HCT116 (cell line): ENCODE data around the gene SKAP1. TPM values are rescaled to one million over a fixed set of nuclear protein-coding genes. Genes with fewer than 3 reads are reported as not detected.
A peak's percentile ranks its signal among the peaks of the same experiment; 100 is the strongest.

Experiments used
- ATAC-seq: fragments of 200-7000 bp; cut with Tn5 transposase; 2 replicates; pipeline ENCODE4 v1.9.1; 2020; ENCODE audit warnings: mild to moderate bottlenecking, moderate library complexity
- BruUV-seq: library from RNA; stranded (reverse); fragments of 400-500 nt; replicated peaks from 2 replicates; lab custom pipeline; 2021; lab: Mats Ljungman, UMichigan
- CTCF ChIA-PET: fragments of 300-600 bp; sonication (Branson Sonifier 250); formaldehyde crosslinking; loops from one replicate; lab custom pipeline; 2021; ENCODE audit warnings: antibody characterized with exemption; lab: Charles Lee
- POLR2A ChIA-PET: fragments of 300-600, 350-600 bp; sonication (Branson Sonifier 250); formaldehyde crosslinking; loops from one replicate; lab custom pipeline; 2021; ENCODE audit warnings: antibody characterized with exemption; lab: Charles Lee
- RAD21 ChIA-PET, 2 experiments: fragments of 300-600 bp; sonication (Branson Sonifier 250); formaldehyde crosslinking; loops; one replicate each; lab custom pipeline; 2023; ENCODE audit warnings: low total read pairs in 2 of 2; ENCODE audit not compliant: uncharacterized antibody in 2 of 2, unreplicated experiment in 2 of 2, low non-redundant PET in 1 of 2; lab: Charles Lee
- DNase-seq: peaks from one replicate; pipeline ENCODE4 v3.0.0-alpha.2; 2010; ENCODE audit warnings: low read depth, low spot score
- H2AFZ ChIP-seq: fragments of 200-600 bp; shearing (Covaris generic), sonication (generic); 2 replicates; pipeline ENCODE4 v1.6.1; 2017; ENCODE audit warnings: low read depth, mixed run types, mixed read lengths, antibody characterized with exemption, low read length; ENCODE audit not compliant: poor library complexity, severe bottlenecking
- H3K27ac ChIP-seq: 2 replicates; pipeline ENCODE4 v1.5.1; 2012; ENCODE audit warnings: low read depth, low read length
- H3K27me3 ChIP-seq: fragments of 200-600 bp; sonication (generic); 2 replicates; pipeline ENCODE4 v1.6.1; 2016; ENCODE audit warnings: mixed run types, low read length, mixed read lengths; ENCODE audit not compliant: insufficient read depth
- H3K36me3 ChIP-seq, 2 experiments: fragments of 200-500 bp in 1 of 2; fragments of 200-600 bp in 1 of 2; sonication (Bioruptor generic) in 1 of 2; sonication (generic) in 1 of 2; 2 replicates each; pipeline versions ENCODE4 v1.5.1 to v1.6.1; 2014 to 2016; ENCODE audit warnings: low read length in 2 of 2, inconsistent platforms in 1 of 2, mixed read lengths in 1 of 2, mixed run types in 1 of 2; ENCODE audit not compliant: insufficient read depth in 2 of 2, control insufficient read depth in 1 of 2
- H3K4me1 ChIP-seq, 2 experiments: fragments of 200-600 bp in 1 of 2; sonication (generic) in 1 of 2; 2 replicates each; pipeline versions ENCODE4 v1.5.1 to v1.6.1; 2012 to 2017; ENCODE audit warnings: low read length in 2 of 2, inconsistent platforms in 1 of 2, mild to moderate bottlenecking in 1 of 2, mixed read lengths in 1 of 2, mixed run types in 1 of 2, moderate library complexity in 1 of 2; ENCODE audit not compliant: insufficient read depth in 2 of 2, control insufficient read depth in 1 of 2
- H3K4me2 ChIP-seq: fragments of 200-600 bp; sonication (generic); 2 replicates; pipeline ENCODE4 v1.6.1; 2017; ENCODE audit warnings: mixed run types, low read length, mixed read lengths
- H3K4me3 ChIP-seq, 2 experiments: fragments of 200-600 bp in 1 of 2; sonication (generic) in 1 of 2; replicated peaks in 1 of 2; 2 replicates each; pipeline ENCODE4 v1.5.1; 2011 to 2016; ENCODE audit warnings: low read length in 2 of 2, control low read depth in 1 of 2, low read depth in 1 of 2, mild to moderate bottlenecking in 1 of 2, mixed read lengths in 1 of 2, mixed run types in 1 of 2
- H3K79me2 ChIP-seq: fragments of 200-600 bp; sonication (generic); 2 replicates; pipeline ENCODE4 v1.6.1; 2017; ENCODE audit warnings: mild to moderate bottlenecking, mixed run types, low read length, moderate library complexity, mixed read lengths; ENCODE audit not compliant: insufficient read depth
- H3K9ac ChIP-seq: fragments of 200-600 bp; sonication (generic); 2 replicates; pipeline ENCODE4 v1.6.1; 2016; ENCODE audit warnings: low read length, mixed read lengths
- H3K9me2 ChIP-seq: fragments of 200-600 bp; sonication (generic), shearing (Covaris generic); 2 replicates; pipeline ENCODE4 v1.6.1; 2017; ENCODE audit warnings: mixed run types, mild to moderate bottlenecking, moderate library complexity; ENCODE audit not compliant: insufficient read depth
- H3K9me3 ChIP-seq, 2 experiments: fragments of 200-500 bp in 1 of 2; fragments of 200-600 bp in 1 of 2; sonication (Bioruptor generic) in 1 of 2; sonication (generic) in 1 of 2; 2 replicates each; pipeline ENCODE4 v1.6.1; 2014 to 2017; ENCODE audit warnings: low read length in 2 of 2, mixed read lengths in 2 of 2, inconsistent platforms in 1 of 2, low read depth in 1 of 2, mild to moderate bottlenecking in 1 of 2, mixed run types in 1 of 2, moderate library complexity in 1 of 2; ENCODE audit not compliant: control insufficient read depth in 1 of 2, insufficient read depth in 1 of 2
- H4K20me1 ChIP-seq: fragments of 200-600 bp; sonication (generic), shearing (Covaris generic); 2 replicates; pipeline ENCODE4 v1.6.1; 2017; ENCODE audit warnings: mixed run types, mild to moderate bottlenecking, moderate library complexity; ENCODE audit not compliant: insufficient read depth
- ATF3 ChIP-seq: IDR thresholded peaks from 2 replicates; pipeline ENCODE4 v1.6.1; 2012
- CBX3 ChIP-seq: IDR thresholded peaks from 2 replicates; pipeline ENCODE4 v1.6.1; 2012; ENCODE audit warnings: low read depth
- CEBPB ChIP-seq: IDR thresholded peaks from 2 replicates; pipeline ENCODE4 v1.6.1; 2012; ENCODE audit warnings: low read depth
- EGR1 ChIP-seq: IDR thresholded peaks from 2 replicates; pipeline ENCODE4 v1.6.1; 2012; ENCODE audit warnings: low read depth
- ELF1 ChIP-seq: IDR thresholded peaks from 2 replicates; pipeline ENCODE4 v1.6.1; 2012; ENCODE audit warnings: low read depth, borderline replicate concordance
- EZH2phosphoT487 ChIP-seq: fragments of 200-600 bp; IDR thresholded peaks from 2 replicates; pipeline ENCODE4 v1.6.1; 2018; ENCODE audit warnings: antibody characterized with exemption, borderline replicate concordance
- POLR2A ChIP-seq: IDR thresholded peaks from 2 replicates; pipeline ENCODE4 v1.7.0; 2011; ENCODE audit warnings: borderline replicate concordance; ENCODE audit not compliant: insufficient read depth, insufficient read length; ENCODE audit errors: extremely low read depth
- POLR2AphosphoS5 ChIP-seq: IDR thresholded peaks from 2 replicates; pipeline ENCODE4 v1.6.1; 2011; ENCODE audit warnings: mild to moderate bottlenecking, low read depth, low read length, moderate library complexity
- RAD21 ChIP-seq: IDR thresholded peaks from 2 replicates; pipeline ENCODE4 v1.6.1; 2012; ENCODE audit warnings: low read depth, mild to moderate bottlenecking
- SIN3A ChIP-seq: IDR thresholded peaks from 2 replicates; pipeline ENCODE4 v1.6.1; 2012; ENCODE audit warnings: low read depth
- SP1 ChIP-seq: IDR thresholded peaks from 2 replicates; pipeline ENCODE4 v1.6.1; 2012; ENCODE audit warnings: low read depth
- SRF ChIP-seq: IDR thresholded peaks from 2 replicates; pipeline ENCODE4 v1.6.1; 2012; ENCODE audit warnings: low read depth
- YY1 ChIP-seq: IDR thresholded peaks from 2 replicates; pipeline ENCODE4 v1.6.1; 2011; ENCODE audit warnings: low read length, low read depth, moderate library complexity, mild to moderate bottlenecking; ENCODE audit not compliant: insufficient replicate concordance; ENCODE audit errors: extremely low read depth
- ZBTB33 ChIP-seq: IDR thresholded peaks from 2 replicates; pipeline ENCODE4 v1.6.1; 2011; ENCODE audit warnings: mild to moderate bottlenecking, low read length, moderate library complexity; ENCODE audit not compliant: insufficient replicate concordance; ENCODE audit errors: extremely low read depth
- ZFX ChIP-seq: fragments of 450-650 bp; IDR thresholded peaks from 2 replicates; pipeline ENCODE4 v1.6.1; 2017
- ZNF274 ChIP-seq: fragments of 200-500 bp; sonication (Bioruptor generic); IDR thresholded peaks from 2 replicates; pipeline ENCODE4 v1.6.1; 2014; ENCODE audit warnings: mild to moderate bottlenecking, low read depth, low read length, inconsistent platforms
- intact Hi-C: fragments of 100-400 bp; cut with micrococcal nuclease; formaldehyde crosslinking; loops from 2 replicates; pipeline ENCODE4 v1.10.0; 2022
- total RNA-seq: library from RNA; stranded (reverse); gene quantifications from one replicate; pipeline ENCODE4 v1.2.1, GENCODE V29; 2021; ENCODE audit not compliant: unreplicated experiment

The SKAP1 gene
- total RNA-seq, 1 experiment from 2014 or later = 12.4 TPM

GRCh38 chr17:48299760-48300159 is 130.3 kb downstream of the SKAP1 start:
- Histone ChIP-seq H3K4me1 (peaks cover 0 to 12% of the 10 kb centered on the region in 2 experiments; a peak in 2 of 4 replicates), H3K9me3 (no peaks in the 10 kb centered on the region), H3K4me2 (no peak overlapping the region), H3K9me2 (no peaks in the 10 kb centered on the region), H2AFZ (no peak overlapping the region), H3K4me3 (no peak overlapping the region), H4K20me1 (no peaks in the 10 kb centered on the region), H3K36me3 (no peaks in the 10 kb centered on the region), H3K27me3 (no peaks in the 10 kb centered on the region), H3K27ac (no peak overlapping the region), H3K9ac (no peak overlapping the region), H3K79me2 (no peaks in the 10 kb centered on the region)
- POLR2A ChIA-PET = no interaction called here
- DNase-seq (no peak), ATAC-seq (no peak)
- RAD21 ChIA-PET = no interaction called here
- TF ChIP-seq YY1 = no peak
- no peak for TF ChIP-seq ZBTB33
- TF ChIP-seq SP1 = no peak
- no peak for TF ChIP-seq ATF3
- TF ChIP-seq EGR1 = 0 out of 2 replicates have a peak, but pooled peaks have one; percentile 23
- intact Hi-C loops = no loop called here
- no TSS peak for BruUV-seq
- CTCF ChIA-PET = interaction anchor here (1.0 kb wide), 1 partner anchor 8 kb away, joined by 4 read pairs; no protein-coding TSS in a partner anchor

- ATAC-seq (no peak), DNase-seq (no peak)
- H3K79me2 ChIP-seq = no peaks in the 10 kb centered on the region
- H3K27ac ChIP-seq = no peak overlapping the region
- H3K36me3 ChIP-seq = no peaks in the 10 kb centered on the region
- POLR2A ChIA-PET = interaction anchor here (1.2 kb wide), 1 partner anchor 10 kb away, joined by 3 read pairs; no protein-coding TSS in a partner anchor
- H3K9ac ChIP-seq = no peak overlapping the region
- intact Hi-C loops = no loop called here
- no TSS peak for BruUV-seq
- no peak overlapping the region for H3K4me3 ChIP-seq
- CTCF ChIA-PET = interaction anchor here (2.1 kb wide), 1 partner anchor 10 kb away, joined by 12 read pairs; no protein-coding TSS in a partner anchor
- no peak overlapping the region for H2AFZ ChIP-seq
- peaks cover 0 to 21% of the 10 kb centered on the region in 2 experiments; a peak in 2 of 4 replicates for H3K4me1 ChIP-seq
- H3K27me3 ChIP-seq = no peaks in the 10 kb centered on the region
- RAD21 ChIA-PET = no interaction called here
- H3K9me2 ChIP-seq = no peaks in the 10 kb centered on the region
- H3K9me3 ChIP-seq = no peaks in the 10 kb centered on the region
- no peak overlapping the region for H3K4me2 ChIP-seq
- no peaks in the 10 kb centered on the region for H4K20me1 ChIP-seq
- TF ChIP-seq CBX3 (no peak), ELF1 (no peak), YY1 (no peak), CEBPB (no peak), POLR2AphosphoS5 (no peak), POLR2A (no peak), EZH2phosphoT487 (no peak), ZFX (no peak), EGR1 (no peak), SIN3A (no peak), SRF (no peak), ZBTB33 (no peak), SP1 (no peak), RAD21 (no peak), ZNF274 (no peak)
These were observed 132.2 kb downstream of the SKAP1 start for GRCh38 chr17:48297825-48298224.
